Small intestine (tissue), 7 donors: ENCODE data around the gene C3AR1. TPM values are rescaled to one million over a fixed set of nuclear protein-coding genes. Genes with fewer than 3 reads are reported as not detected.

Experiments used
- DNase-seq, 2 donors: peaks; one replicate each; pipeline versions ENCODE4 v3.0.0 to v3.0.0-alpha.2; 2013
- FAIRE-seq: peaks from 2 replicates; lab custom pipeline; 2012; peaks lifted over from hg19 to GRCh38; lab: Jason Lieb, UNC
- H3K27ac ChIP-seq, 3 donors: one replicate each; pipeline ENCODE4 v1.5.1; 2013; ENCODE audit warnings: low read length in 2 of 3, mild to moderate bottlenecking in 2 of 3, control low read depth in 1 of 3, inconsistent platforms in 1 of 3, low read depth in 1 of 3, moderate library complexity in 1 of 3
- H3K27me3 ChIP-seq, 3 donors: one replicate each; pipeline ENCODE4 v1.6.1; 2013; ENCODE audit warnings: low read length in 3 of 3, inconsistent platforms in 1 of 3; ENCODE audit not compliant: control insufficient read depth in 3 of 3, insufficient read depth in 3 of 3
- H3K36me3 ChIP-seq, 3 donors: one replicate each; pipeline ENCODE4 v1.6.1; 2013; ENCODE audit warnings: low read length in 3 of 3, inconsistent platforms in 1 of 3, low read depth in 1 of 3, mild to moderate bottlenecking in 1 of 3, moderate library complexity in 1 of 3; ENCODE audit not compliant: control insufficient read depth in 3 of 3, insufficient read depth in 2 of 3
- H3K4me1 ChIP-seq, 3 donors: one replicate each; pipeline ENCODE4 v1.6.1; 2013; ENCODE audit warnings: low read length in 2 of 3, inconsistent platforms in 1 of 3, low read depth in 1 of 3, mild to moderate bottlenecking in 1 of 3, moderate library complexity in 1 of 3; ENCODE audit not compliant: control insufficient read depth in 3 of 3, insufficient read depth in 2 of 3
- H3K4me3 ChIP-seq, 3 donors: one replicate each; pipeline ENCODE4 v1.5.1; 2013; ENCODE audit warnings: low read length in 3 of 3, control low read depth in 1 of 3, inconsistent platforms in 1 of 3, low read depth in 1 of 3, mild to moderate bottlenecking in 1 of 3, moderate library complexity in 1 of 3
- H3K9me3 ChIP-seq, 2 donors: one replicate each; pipeline ENCODE4 v1.6.1; 2013; ENCODE audit warnings: low read depth in 1 of 2, low read length in 1 of 2; ENCODE audit not compliant: control insufficient read depth in 2 of 2, insufficient read depth in 1 of 2
- WGBS, 3 donors: extraction: QIAGEN DNeasy Blood & Tissue Kit; methylation state at CpG; one replicate each; pipeline ENCODE4 v1.1.7; 2013; 5-methylcytosine and 5-hydroxymethylcytosine counted together
- polyA plus RNA-seq, 4 donors: library from polyadenylated mRNA; stranded (reverse) in 3 of 4; unstranded in 1 of 4; fragments of 200-250 nt in 3 of 4; fragments of 120-200 nt in 1 of 4; gene quantifications; one replicate each; pipeline versions ENCODE4 v1.2.1 to v1.2.3, GENCODE V29; 2013
- donor health status: healthy with polysubstance abuse.
- donor health status: control.
- donor health status: control.
- donor health status: Bipolar disorder and iron deficiency.
- donor health status: healthy.

Gene C3AR1
- polyA plus RNA-seq, 4 donors = 2.7 to 7.5 (median 4.3) TPM

DNA sequence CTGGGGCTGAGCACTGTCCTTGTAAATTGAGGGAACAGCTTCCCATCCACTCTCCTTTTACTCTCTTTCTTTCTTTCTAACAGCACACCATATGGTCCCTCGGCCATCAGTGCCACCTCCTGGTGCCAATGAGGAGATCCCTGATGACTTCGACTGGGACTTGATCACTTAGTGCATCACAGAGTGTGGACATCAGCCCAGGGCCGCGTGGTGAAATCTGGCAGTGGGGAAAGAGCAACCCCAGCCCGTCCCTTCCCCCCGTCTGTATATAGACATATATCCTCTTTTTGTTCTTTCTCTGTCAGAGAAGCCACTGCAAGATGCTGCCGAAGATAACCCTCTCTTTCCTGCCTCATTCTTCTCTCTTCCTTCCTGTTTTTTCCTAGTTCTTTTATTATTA lies 13.5 kb downstream of the C3AR1 start:
- Histone ChIP-seq H3K4me3 (no peak overlapping the region), H3K9me3 (no peaks in the 10 kb centered on the region), H3K27ac (no peak overlapping the region), H3K27me3 (no peaks in the 10 kb centered on the region), H3K4me1 (no peaks in the 10 kb centered on the region), H3K36me3 (peaks cover 8 to 38% (median 34%) of the 10 kb centered on the region in 3 donors)
- FAIRE-seq = no peak
- no peak for DNase-seq
- 81 to 93% (median 90%) methylated on average over 7 of the region's 7 CpGs for WGBS, 3 donors

GRCh38 chr12:8050600-8051250 lies 15.4 kb downstream of the C3AR1 start:
- Histone ChIP-seq H3K36me3 (peaks cover 10 to 44% (median 37%) of the 10 kb centered on the region in 3 donors), H3K27me3 (no peaks in the 10 kb centered on the region), H3K4me3 (no peak overlapping the region), H3K9me3 (no peaks in the 10 kb centered on the region), H3K27ac (no peak overlapping the region), H3K4me1 (no peaks in the 10 kb centered on the region)
- 89 to 94% (median 90%) methylated on average over 7 of the region's 7 CpGs for WGBS, 3 donors
- DNase-seq (no peak), FAIRE-seq (no peak)

GRCh38 chr12:8048906-8049305 lies 17.3 kb downstream of the C3AR1 start:
- 80 to 87% (median 83%) methylated on average over 4 of the region's 4 CpGs for WGBS, 3 donors
- FAIRE-seq = no peak
- H3K36me3 ChIP-seq = peaks cover 16 to 53% (median 37%) of the 10 kb centered on the region in 3 donors

GRCh38 chr12:8047842-8048241 lies 18.3 kb downstream of the C3AR1 start:
- Histone ChIP-seq H3K27me3 (no peaks in the 10 kb centered on the region), H3K27ac (no peak overlapping the region), H3K36me3 (peaks cover 16 to 60% (median 30%) of the 10 kb centered on the region in 3 donors), H3K9me3 (no peaks in the 10 kb centered on the region), H3K4me1 (no peaks in the 10 kb centered on the region), H3K4me3 (no peak overlapping the region)
- WGBS, 3 donors = 92 to 98% (median 95%) methylated on average over 5 of the region's 5 CpGs
- DNase-seq (no peak), FAIRE-seq (no peak)

More at GRCh38 chr12:8048906-8049305, 17.3 kb downstream of the C3AR1 start:
- no peak overlapping the region for H3K4me3 ChIP-seq
- H3K4me1 ChIP-seq = no peaks in the 10 kb centered on the region
- H3K27me3 ChIP-seq = no peaks in the 10 kb centered on the region
- DNase-seq = no peak
- H3K27ac ChIP-seq = no peak overlapping the region
- H3K9me3 ChIP-seq = no peaks in the 10 kb centered on the region

DNA sequence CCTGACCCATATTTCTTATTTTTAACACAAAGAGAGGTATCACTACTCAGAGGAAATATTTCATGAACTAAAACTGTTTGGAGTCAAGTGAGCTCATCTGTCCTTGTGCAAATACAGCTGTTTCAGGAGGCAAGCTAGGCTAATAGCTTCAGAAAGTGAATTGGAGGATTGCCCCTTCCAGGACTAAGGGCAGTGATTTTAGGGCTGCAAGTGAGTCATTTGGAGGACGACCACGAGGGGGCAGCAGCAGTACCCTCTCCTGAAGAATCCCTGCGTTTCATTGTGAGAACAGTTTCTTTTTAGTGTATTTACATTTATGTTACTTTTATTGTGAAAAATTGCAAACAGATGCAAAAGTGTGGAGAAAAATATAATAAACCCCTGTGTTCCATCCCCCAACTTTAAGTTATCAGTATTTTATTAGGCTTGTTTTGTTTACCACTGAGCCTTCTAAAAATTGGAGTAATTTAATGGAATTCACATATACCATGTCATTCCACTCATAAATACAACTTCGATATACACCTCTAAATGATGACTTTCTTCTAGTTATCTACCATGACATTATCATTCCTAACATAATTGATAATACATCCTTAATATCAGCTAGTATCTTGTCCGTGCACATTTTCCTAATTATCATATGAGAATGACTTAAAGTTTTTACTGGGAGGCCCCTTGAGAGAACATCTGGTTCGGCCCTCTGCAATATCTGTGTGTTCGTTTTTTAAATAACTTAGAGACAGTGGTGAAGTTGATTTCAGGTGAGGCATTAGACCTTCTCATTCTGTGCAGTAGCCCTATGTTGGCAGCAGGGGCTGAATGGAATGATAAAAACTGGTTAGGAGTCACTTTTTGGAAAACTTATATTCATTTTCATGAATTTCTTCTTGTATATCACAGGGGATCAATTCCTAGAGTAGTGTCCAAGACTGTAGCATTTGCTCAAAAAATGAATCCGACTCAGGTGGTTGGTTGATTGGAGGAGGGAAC lies 19.9 kb downstream of the C3AR1 start:
- FAIRE-seq (no peak), DNase-seq (peak; percentile 66 to 73)
- H3K36me3 ChIP-seq = peaks cover 23 to 64% (median 24%) of the 10 kb centered on the region in 3 donors
- no peaks in the 10 kb centered on the region for H3K4me1 ChIP-seq
- 47 to 52% (median 48%) methylated on average over 8 of the region's 8 CpGs for WGBS, 3 donors
- H3K27ac ChIP-seq = no peak overlapping the region
- no peaks in the 10 kb centered on the region for H3K27me3 ChIP-seq
- H3K4me3 ChIP-seq = no peak overlapping the region
- H3K9me3 ChIP-seq = no peaks in the 10 kb centered on the region

GRCh38 chr12:8040791-8041190 lies 25.4 kb downstream of the C3AR1 start:
- H3K4me3 ChIP-seq = no peak overlapping the region
- 93 to 97% (median 94%) methylated on average over 1 of the region's 1 CpG for WGBS, 3 donors
- H3K4me1 ChIP-seq = peaks cover 2 to 16% (median 6%) of the 10 kb centered on the region in 3 donors
- no peaks in the 10 kb centered on the region for H3K9me3 ChIP-seq
- H3K27me3 ChIP-seq = no peaks in the 10 kb centered on the region
- DNase-seq (no peak), FAIRE-seq (no peak)
- no peak overlapping the region for H3K27ac ChIP-seq
- H3K36me3 ChIP-seq = peaks cover 5 to 54% (median 15%) of the 10 kb centered on the region in 3 donors

DNA sequence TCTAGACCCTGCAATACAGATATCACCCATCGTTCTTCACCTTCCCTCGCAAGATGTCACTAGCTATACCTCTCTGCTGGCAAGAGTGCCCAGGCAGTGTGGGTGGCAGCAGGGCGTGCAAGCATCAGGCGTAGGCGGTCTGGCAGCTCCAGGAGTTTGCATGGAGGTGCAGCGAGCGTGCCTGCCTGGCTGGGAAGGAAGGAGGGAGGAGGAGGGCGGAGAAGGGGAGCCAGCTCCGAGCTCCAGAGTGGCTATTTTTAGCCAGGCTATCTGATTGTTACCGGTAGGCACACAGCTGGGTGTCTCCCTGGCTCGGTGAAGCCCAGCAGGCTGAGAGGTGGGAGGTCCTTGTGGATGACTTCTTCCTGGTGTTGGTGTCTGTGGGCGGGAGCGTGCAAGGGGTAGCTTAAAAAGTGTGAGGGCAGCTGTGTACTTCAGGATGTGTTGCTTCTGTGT lies 27.5 kb downstream of the C3AR1 start:
- FAIRE-seq (no peak), DNase-seq (peak; percentile 40 to 51)
- Histone ChIP-seq H3K9me3 (no peaks in the 10 kb centered on the region), H3K27ac (no peak overlapping the region), H3K4me3 (no peak overlapping the region), H3K36me3 (peaks cover 0 to 41% (median 9%) of the 10 kb centered on the region in 3 donors), H3K27me3 (no peaks in the 10 kb centered on the region), H3K4me1 (peaks cover 10 to 29% (median 19%) of the 10 kb centered on the region in 3 donors)
- WGBS, 3 donors = 8 to 19% (median 16%) methylated on average over 13 of the region's 13 CpGs

DNA sequence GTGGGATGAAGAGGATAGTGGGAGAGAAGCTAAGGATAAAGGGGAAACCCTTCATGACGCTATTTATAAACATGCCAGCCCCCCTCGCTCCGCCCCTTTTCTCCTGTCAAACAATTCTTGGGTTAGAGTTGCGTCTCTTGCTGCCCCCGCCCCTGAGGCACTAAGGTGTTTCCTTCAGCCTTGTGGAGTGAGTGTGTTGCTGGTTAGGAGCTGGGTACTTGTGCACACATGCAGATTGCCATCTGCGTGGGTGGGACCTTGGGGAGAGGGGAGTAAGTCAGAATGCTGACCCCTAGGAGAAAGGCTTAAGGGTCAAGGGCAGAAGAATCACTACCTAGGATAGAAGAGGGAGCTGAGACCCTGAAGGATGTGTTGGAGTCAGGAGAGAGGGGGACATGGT lies 28.2 kb downstream of the C3AR1 start:
- 73 to 84% (median 79%) methylated on average over 6 of the region's 6 CpGs for WGBS, 3 donors
- Histone ChIP-seq H3K36me3 (peaks cover 0 to 36% (median 9%) of the 10 kb centered on the region in 3 donors), H3K27ac (no peak overlapping the region), H3K4me1 (peaks cover 10 to 29% (median 25%) of the 10 kb centered on the region in 3 donors), H3K27me3 (no peaks in the 10 kb centered on the region), H3K4me3 (no peak overlapping the region), H3K9me3 (no peaks in the 10 kb centered on the region)
- FAIRE-seq = no peak
- no peak for DNase-seq
